Gastroesophageal sphincter (tissue), 3 donors: ENCODE data around the gene GGTLC2.

Experiments
- CTCF ChIP-seq, 4 experiments: fragments of 200-600 bp in 2 of 4; fragments of 450-650 bp in 2 of 4; sonication (generic) in 1 of 4; IDR thresholded peaks; one replicate each; pipeline ENCODE4 v1.5.1; 2017 to 2019; ENCODE audit warnings: antibody characterized with exemption in 4 of 4, mild to moderate bottlenecking in 2 of 4, moderate library complexity in 2 of 4
- EP300 ChIP-seq: sonication (generic); formaldehyde crosslinking; IDR thresholded peaks from one replicate; pipeline ENCODE4 v1.6.1; 2017; ENCODE audit warnings: antibody characterized with exemption, mild to moderate bottlenecking
- POLR2A ChIP-seq, 2 donors: fragments of 450-650 bp; IDR thresholded peaks; one replicate each; pipeline ENCODE4 v1.6.1; 2017; ENCODE audit warnings: antibody characterized with exemption in 2 of 2, mild to moderate bottlenecking in 2 of 2, moderate library complexity in 1 of 2
- POLR2AphosphoS5 ChIP-seq: sonication (generic); formaldehyde crosslinking; IDR thresholded peaks from one replicate; pipeline ENCODE4 v1.6.1; 2017; ENCODE audit warnings: antibody characterized with exemption

DNA sequence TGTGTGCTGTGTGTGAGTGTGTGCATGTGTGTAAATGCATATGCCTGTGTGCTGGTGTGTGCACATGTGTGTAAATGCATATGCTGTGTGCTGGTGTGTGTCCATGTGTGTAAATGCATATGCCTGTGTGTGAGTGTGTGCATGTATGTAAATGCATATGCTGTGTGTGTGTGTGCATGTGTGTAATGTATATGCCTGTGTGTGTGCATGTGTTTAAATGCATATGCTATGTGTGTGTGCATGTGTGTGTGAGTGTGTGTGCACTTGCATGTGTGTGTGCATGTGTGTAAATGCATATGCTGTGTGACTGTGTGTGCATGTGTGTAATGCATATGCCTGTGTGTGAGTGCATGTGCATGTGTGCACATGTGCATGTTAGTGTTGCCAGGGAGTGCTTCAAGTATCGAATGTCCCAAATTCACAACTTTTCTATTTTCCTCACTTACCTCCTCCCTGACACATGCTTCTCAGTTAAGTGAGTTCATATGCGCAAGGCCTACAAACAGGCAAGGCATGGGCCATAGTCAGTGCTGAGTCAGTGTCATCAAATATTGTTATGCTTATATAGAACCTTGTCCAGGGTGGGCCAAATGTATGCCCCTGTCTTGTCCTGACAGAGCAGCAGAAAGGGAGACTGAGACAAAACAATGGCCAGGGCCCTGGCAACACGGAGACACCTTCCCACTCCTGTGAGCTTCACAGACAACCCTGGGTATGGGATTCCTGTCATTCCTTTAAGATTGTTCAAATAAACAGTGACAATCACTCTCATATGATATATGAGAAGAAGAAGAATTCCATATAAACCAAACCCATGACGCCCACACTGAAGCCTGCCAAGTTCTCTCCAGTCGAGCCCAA, 38.6 kb downstream of the GGTLC2 start:
- TF ChIP-seq POLR2A (IDR thresholded peaks at IDR 0.05) (no peak), CTCF (IDR thresholded peaks at IDR 0.05) (no peak), EP300 (no peak), POLR2AphosphoS5 (no peak)
